ENCODE measurements around the gene HCAR3. TPM values are rescaled to one million over a fixed set of nuclear protein-coding genes. Genes with fewer than 3 reads are reported as not detected.
A peak's percentile ranks its signal among the peaks of the same experiment; 100 is the strongest.

The HCAR3 gene
- total RNA-seq, 5 donors from 2014 or later (not counting 1 experiment from before 2014, with no cell fraction given) = not detected

GRCh38 chr12:122732170-122732569 lies 15.6 kb upstream of the HCAR3 start:
- Histone ChIP-seq H3K4me1 (ENCODE audit: control insufficient read depth in 1 of 2, extremely low read depth in 1 of 2, insufficient read depth in 2 of 2, low read length in 2 of 2) (peaks cover 7 to 26% of the 10 kb centered on the region in 2 experiments), H3K27ac (ENCODE audit: low read length) (no peak overlapping the region), H3K4me3 (ENCODE audit: control insufficient read depth in 1 of 2, extremely low read depth in 1 of 2, low read length in 1 of 2) (no peak overlapping the region), H3K9me3 (no peaks in the 10 kb centered on the region), H3K36me3 (ENCODE audit: control insufficient read depth in 2 of 2, extremely low read depth in 1 of 2, insufficient read depth in 1 of 2, low read length in 1 of 2) (no peaks in the 10 kb centered on the region), H3K27me3 (replicated peaks in 1 of 2; ENCODE audit: control insufficient read depth in 2 of 2, extremely low read depth in 1 of 2, insufficient read depth in 2 of 2, low read length in 1 of 2) (peaks cover 0 to 25% of the 10 kb centered on the region in 2 experiments)
- ChIA-PET CTCF (interaction anchor here in 1 of 2 donors (0.8 kb wide), 1 partner anchor 1255 kb away, joined by 3 read pairs; no protein-coding TSS in a partner anchor), POLR2A (no interaction called here)
- H3K27ac Mint-ChIP-seq = peak overlapping the region in 1 of 2 donors; percentile 13
- WGBS (ENCODE audit: insufficient coverage) = 0% methylated on average over 2 of the region's 3 CpGs
- peaks cover 0 to 9% of the 10 kb centered on the region in 2 donors for H3K27me3 Mint-ChIP-seq
- H3K4me1 Mint-ChIP-seq = peaks cover 35 to 41% (median 36%) of the 10 kb centered on the region in 3 donors
- no peaks in the 10 kb centered on the region for H3K9me3 Mint-ChIP-seq
- no peaks in the 10 kb centered on the region for H3K36me3 Mint-ChIP-seq
- peak overlapping the region in 1 of 3 donors; percentile 15 for H3K4me3 Mint-ChIP-seq
- ATAC-seq (replicated peaks in 1 of 4) = peak in 3 of 4 experiments; percentile 26 to 58 (median 36)
- no peak for DNase-seq

GRCh38 chr12:122730215-122731014 lies 13.8 kb upstream of the HCAR3 start, which contains the start of gene HCAR1:
Gene HCAR1 (minus strand): TSS chr12:122730844. CDS start chr12:122730339, 505 bp downstream.
- 36% methylated on average over 24 of the region's 32 CpGs for WGBS (ENCODE audit: insufficient coverage)
- H3K36me3 Mint-ChIP-seq = no peaks in the 10 kb centered on the region
- Histone ChIP-seq H3K36me3 (ENCODE audit: control insufficient read depth in 2 of 2, extremely low read depth in 1 of 2, insufficient read depth in 1 of 2, low read length in 1 of 2) (no peaks in the 10 kb centered on the region), H3K4me1 (ENCODE audit: control insufficient read depth in 1 of 2, extremely low read depth in 1 of 2, insufficient read depth in 2 of 2, low read length in 2 of 2) (peaks cover 7 to 26% of the 10 kb centered on the region in 2 experiments), H3K9me3 (no peaks in the 10 kb centered on the region), H3K27me3 (replicated peaks in 1 of 2; ENCODE audit: control insufficient read depth in 2 of 2, extremely low read depth in 1 of 2, insufficient read depth in 2 of 2, low read length in 1 of 2) (peaks cover 0 to 25% of the 10 kb centered on the region in 2 experiments), H3K4me3 (ENCODE audit: control insufficient read depth in 1 of 2, extremely low read depth in 1 of 2, low read length in 1 of 2) (no peak within 1 kb of the TSS), H3K27ac (ENCODE audit: low read length) (no peak within 1 kb of the TSS)
- ATAC-seq (replicated peaks in 1 of 4) (peak; percentile 62 to 92 (median 77)), DNase-seq (peak in 28 of 35 experiments; percentile 4 to 44 (median 16))
- H3K27ac Mint-ChIP-seq = peak within 1 kb of the TSS in 1 of 2 donors; percentile 39
- POLR2A ChIA-PET = no interaction called here
- peaks cover 0 to 9% of the 10 kb centered on the region in 2 donors for H3K27me3 Mint-ChIP-seq
- peak within 1 kb of the TSS; percentile 17 to 56 (median 24) for H3K4me3 Mint-ChIP-seq
- peaks cover 44 to 48% (median 46%) of the 10 kb centered on the region in 3 donors for H3K4me1 Mint-ChIP-seq
- CTCF ChIA-PET = no interaction called here
- no peaks in the 10 kb centered on the region for H3K9me3 Mint-ChIP-seq

DNA sequence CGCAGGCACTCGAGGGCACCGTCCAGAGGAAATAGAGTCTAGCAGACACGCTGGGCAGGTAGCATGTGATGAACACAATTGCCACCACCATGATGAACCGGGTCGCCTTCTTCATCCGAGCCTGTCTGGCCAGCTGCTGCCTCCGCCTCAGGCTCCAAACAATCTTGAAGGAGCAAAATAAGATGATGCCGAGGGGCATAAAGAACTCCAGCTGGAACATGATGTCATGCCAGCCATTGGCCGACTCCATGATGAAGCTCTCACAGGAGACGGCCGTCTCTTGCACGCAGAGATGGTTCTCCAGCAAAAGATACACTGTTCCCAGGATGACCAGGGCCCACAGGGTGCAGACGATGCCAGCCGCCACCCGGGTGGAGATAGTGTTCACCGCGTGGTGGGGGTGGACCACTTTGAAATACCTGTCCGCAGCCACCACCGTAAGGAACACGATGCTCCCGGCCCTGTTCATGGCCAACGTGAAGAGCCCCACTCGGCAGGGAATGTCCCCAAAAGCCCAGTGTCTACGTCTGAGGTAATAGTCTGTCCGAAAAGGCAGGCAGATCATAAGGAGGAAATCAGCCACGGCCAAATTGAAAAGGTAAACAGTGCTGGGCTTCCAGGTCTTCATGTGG lies 13.1 kb upstream of the HCAR3 start:
- no peaks in the 10 kb centered on the region for H3K9me3 ChIP-seq
- 81% methylated on average over 27 of the region's 27 CpGs for WGBS (ENCODE audit: insufficient coverage)
- H3K27ac Mint-ChIP-seq = no peak overlapping the region
- peaks cover 46 to 48% (median 47%) of the 10 kb centered on the region in 3 donors for H3K4me1 Mint-ChIP-seq
- peaks cover 0 to 9% of the 10 kb centered on the region in 2 donors for H3K27me3 Mint-ChIP-seq
- CTCF ChIA-PET = no interaction called here
- DNase-seq = no peak
- no peak for ATAC-seq (replicated peaks in 1 of 4)
- no peak overlapping the region for H3K27ac ChIP-seq (ENCODE audit: low read length)
- H3K36me3 Mint-ChIP-seq = no peaks in the 10 kb centered on the region
- peak overlapping the region in 2 of 3 donors; percentile 17 to 56 for H3K4me3 Mint-ChIP-seq
- H3K9me3 Mint-ChIP-seq = no peaks in the 10 kb centered on the region
- H3K4me3 ChIP-seq (ENCODE audit: control insufficient read depth in 1 of 2, extremely low read depth in 1 of 2, low read length in 1 of 2) = no peak overlapping the region
- POLR2A ChIA-PET = no interaction called here
- H3K4me1 ChIP-seq (ENCODE audit: control insufficient read depth in 1 of 2, extremely low read depth in 1 of 2, insufficient read depth in 2 of 2, low read length in 2 of 2) = peaks cover 7 to 26% of the 10 kb centered on the region in 2 experiments
- peaks cover 0 to 25% of the 10 kb centered on the region in 2 experiments for H3K27me3 ChIP-seq (replicated peaks in 1 of 2; ENCODE audit: control insufficient read depth in 2 of 2, extremely low read depth in 1 of 2, insufficient read depth in 2 of 2, low read length in 1 of 2)
- no peaks in the 10 kb centered on the region for H3K36me3 ChIP-seq (ENCODE audit: control insufficient read depth in 2 of 2, extremely low read depth in 1 of 2, insufficient read depth in 1 of 2, low read length in 1 of 2)

GRCh38 chr12:122726080-122726558 lies 9.5 kb upstream of the HCAR3 start:
- no peak overlapping the region for H3K4me3 Mint-ChIP-seq
- Histone ChIP-seq H3K27me3 (replicated peaks in 1 of 2; ENCODE audit: control insufficient read depth in 2 of 2, extremely low read depth in 1 of 2, insufficient read depth in 2 of 2, low read length in 1 of 2) (peaks cover 0 to 20% of the 10 kb centered on the region in 2 experiments), H3K4me3 (ENCODE audit: control insufficient read depth in 1 of 2, extremely low read depth in 1 of 2, low read length in 1 of 2) (no peak overlapping the region), H3K9me3 (no peaks in the 10 kb centered on the region), H3K36me3 (ENCODE audit: control insufficient read depth in 2 of 2, extremely low read depth in 1 of 2, insufficient read depth in 1 of 2, low read length in 1 of 2) (no peaks in the 10 kb centered on the region), H3K4me1 (ENCODE audit: control insufficient read depth in 1 of 2, extremely low read depth in 1 of 2, insufficient read depth in 2 of 2, low read length in 2 of 2) (peaks cover 0 to 12% of the 10 kb centered on the region in 2 experiments), H3K27ac (ENCODE audit: low read length) (no peak overlapping the region)
- ChIA-PET POLR2A (interaction anchor here in 1 of 2 donors (0.6 kb wide), 1 partner anchor 143 kb away, joined by 6 read pairs; no protein-coding TSS in a partner anchor), CTCF (interaction anchor here in 1 of 2 donors (0.6 kb wide), 1 partner anchor 76 kb away, joined by 3 read pairs; no protein-coding TSS in a partner anchor)
- H3K27me3 Mint-ChIP-seq = peaks cover 0 to 13% of the 10 kb centered on the region in 2 donors
- no CpG with 5 or more reads among the region's 5 CpGs for WGBS (ENCODE audit: insufficient coverage)
- peak in 1 of 35 experiments; percentile 4 for DNase-seq
- no peaks in the 10 kb centered on the region for H3K9me3 Mint-ChIP-seq
- no peaks in the 10 kb centered on the region for H3K36me3 Mint-ChIP-seq
- ATAC-seq (replicated peaks in 1 of 4) = peak; percentile 32 to 70 (median 53)
- peak overlapping the region; percentile 29 to 55 for H3K27ac Mint-ChIP-seq
- H3K4me1 Mint-ChIP-seq = peaks cover 21 to 26% (median 22%) of the 10 kb centered on the region in 3 donors

DNA sequence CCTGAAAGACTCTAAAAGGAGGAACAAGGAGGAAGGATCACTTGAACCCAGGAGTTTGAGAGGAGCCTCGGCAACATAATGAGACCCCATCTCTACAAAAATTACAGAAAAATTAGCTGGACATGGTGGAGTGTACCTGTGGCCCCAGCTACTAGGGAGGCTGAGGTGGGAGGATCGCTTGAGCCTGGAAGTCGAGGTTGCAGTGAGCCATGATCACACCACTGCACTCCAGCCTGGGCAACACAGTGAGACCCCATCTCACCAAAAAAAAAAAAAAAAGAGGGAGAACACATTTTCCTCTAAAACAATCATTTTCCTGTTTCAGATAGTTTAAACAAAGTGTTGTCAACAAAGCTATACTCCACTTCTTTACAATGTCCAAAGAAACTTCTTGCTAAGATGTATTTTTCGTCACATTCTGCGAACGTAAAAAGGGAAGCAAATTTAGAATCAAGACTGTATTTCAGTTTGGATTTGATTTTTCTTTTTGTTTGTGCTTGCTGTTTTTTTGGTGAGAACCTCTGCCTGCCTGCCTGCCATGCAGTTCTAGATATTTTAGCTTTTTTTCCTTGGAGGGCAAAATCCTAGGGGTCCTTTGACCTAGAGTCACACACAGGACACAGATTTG lies 9.0 kb upstream of the HCAR3 start:
- H3K4me3 ChIP-seq (ENCODE audit: control insufficient read depth in 1 of 2, extremely low read depth in 1 of 2, low read length in 1 of 2) = no peak overlapping the region
- no peak overlapping the region for H3K4me3 Mint-ChIP-seq
- H3K4me1 Mint-ChIP-seq = peaks cover 19 to 22% (median 21%) of the 10 kb centered on the region in 3 donors

More for the DNA sequence above, 9.0 kb upstream of the HCAR3 start:
- Histone ChIP-seq H3K9me3 (no peaks in the 10 kb centered on the region), H3K27ac (ENCODE audit: low read length) (no peak overlapping the region), H3K36me3 (ENCODE audit: control insufficient read depth in 2 of 2, extremely low read depth in 1 of 2, insufficient read depth in 1 of 2, low read length in 1 of 2) (no peaks in the 10 kb centered on the region), H3K4me1 (ENCODE audit: control insufficient read depth in 1 of 2, extremely low read depth in 1 of 2, insufficient read depth in 2 of 2, low read length in 2 of 2) (peaks cover 0 to 9% of the 10 kb centered on the region in 2 experiments), H3K27me3 (replicated peaks in 1 of 2; ENCODE audit: control insufficient read depth in 2 of 2, extremely low read depth in 1 of 2, insufficient read depth in 2 of 2, low read length in 1 of 2) (peaks cover 0 to 17% of the 10 kb centered on the region in 2 experiments)
- ChIA-PET CTCF (interaction anchor here in 1 of 2 donors (0.6 kb wide), 1 partner anchor 75 kb away, joined by 3 read pairs; no protein-coding TSS in a partner anchor), POLR2A (interaction anchor here in 1 of 2 donors (0.6 kb wide), 1 partner anchor 143 kb away, joined by 6 read pairs; no protein-coding TSS in a partner anchor)
- 92% methylated on average over 2 of the region's 6 CpGs for WGBS (ENCODE audit: insufficient coverage)
- ATAC-seq (replicated peaks in 1 of 4) = no peak
- H3K36me3 Mint-ChIP-seq = no peaks in the 10 kb centered on the region
- no peaks in the 10 kb centered on the region for H3K9me3 Mint-ChIP-seq
- peak overlapping the region; percentile 29 to 55 for H3K27ac Mint-ChIP-seq
- peaks cover 0 to 15% of the 10 kb centered on the region in 2 donors for H3K27me3 Mint-ChIP-seq
- no peak for DNase-seq

Data from T-cell (primary cell).